GM12873 (cell line): ENCODE results near the gene C20orf202.

Experiments
- CTCF ChIP-seq: IDR thresholded peaks from 2 replicates; pipeline ENCODE4 v1.5.1; 2012; ENCODE audit warnings: low read depth, mild to moderate bottlenecking, moderate library complexity, low read length, control low read depth; ENCODE audit not compliant: insufficient read depth; ENCODE audit errors: missing control alignments

C20orf202 gene

DNA sequence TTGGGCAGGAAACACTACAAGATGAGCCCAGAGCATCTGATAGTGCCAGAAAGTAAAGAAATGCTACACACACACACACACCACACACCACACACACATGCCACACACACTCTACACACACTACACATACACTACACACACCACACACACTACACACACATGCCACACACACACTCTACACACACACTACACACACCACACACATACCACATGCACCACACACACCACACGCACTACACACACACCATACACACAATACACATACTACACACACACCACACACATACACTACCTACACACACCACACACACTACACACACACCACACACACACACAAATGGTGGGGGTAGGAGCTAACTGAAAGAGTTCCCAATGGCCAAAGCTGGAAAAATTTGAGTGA lies 14.9 kb upstream of the C20orf202 start:
- no peak for TF ChIP-seq CTCF

- no peak for TF ChIP-seq CTCF
Measured at GRCh38 chr20:1189827-1190226, 13.4 kb upstream of the C20orf202 start.

DNA sequence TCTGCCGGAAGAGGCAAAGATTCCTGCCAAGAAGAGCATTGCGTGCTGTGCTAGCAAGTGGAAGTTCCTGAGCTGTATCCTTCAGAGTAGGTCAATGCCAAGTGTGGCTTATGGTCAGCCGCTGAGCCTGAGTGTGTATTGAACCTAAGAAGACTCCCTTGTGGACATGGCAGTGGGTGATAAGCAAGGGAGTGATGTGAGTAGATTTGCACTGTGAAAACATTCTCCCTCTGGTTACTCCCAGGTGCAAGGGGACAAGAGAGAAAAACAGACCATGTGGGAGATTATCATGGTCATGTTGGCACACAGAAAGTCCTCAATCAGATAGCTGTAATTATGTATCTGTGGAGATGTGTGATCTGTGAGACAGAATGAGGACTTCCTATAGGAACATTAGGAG lies 12.4 kb upstream of the C20orf202 start:
- TF ChIP-seq CTCF: no peak

GRCh38 chr20:1191299-1191698 lies 12.0 kb upstream of the C20orf202 start:
- no peak for TF ChIP-seq CTCF

DNA sequence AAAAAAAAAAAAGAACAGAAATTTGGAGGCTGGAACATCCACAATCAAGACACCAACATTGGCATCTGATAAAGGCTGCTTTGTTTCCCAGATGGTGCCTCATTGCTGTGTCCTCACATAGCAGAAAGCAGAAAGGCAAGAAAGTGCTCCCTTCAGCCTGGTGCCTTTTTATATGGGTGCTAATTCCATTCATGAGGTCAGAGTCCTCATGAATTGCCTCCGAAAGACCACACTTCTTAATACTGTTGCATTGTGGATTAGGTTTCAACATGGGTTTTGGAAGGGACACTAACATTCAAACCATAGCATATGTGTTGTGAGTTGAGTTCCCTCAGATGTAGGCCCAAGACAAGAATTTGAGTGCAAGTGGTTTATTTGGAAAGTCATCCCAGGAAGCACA lies 8.0 kb upstream of the C20orf202 start:
- TF ChIP-seq CTCF: no peak

DNA sequence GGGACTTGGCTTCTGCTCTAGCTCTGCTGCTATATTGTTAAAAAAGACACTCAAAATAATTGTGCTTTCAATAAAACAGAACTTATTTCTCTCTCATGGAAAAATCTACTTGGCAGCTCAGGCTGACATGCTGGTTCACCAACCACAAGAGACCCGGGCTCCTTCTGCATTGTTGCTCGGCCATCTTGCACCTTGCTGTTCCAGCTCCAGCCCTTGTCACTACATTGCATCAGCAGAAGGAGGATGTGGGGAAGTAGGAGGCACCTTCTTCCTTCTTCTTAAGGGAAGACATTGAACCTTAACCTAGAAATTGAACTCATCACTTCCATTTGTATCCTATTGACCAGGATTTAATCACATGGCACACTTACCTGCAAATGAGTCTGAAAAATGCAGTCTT lies 6.6 kb upstream of the C20orf202 start:
- no peak for TF ChIP-seq CTCF

- no peak for TF ChIP-seq CTCF
Measured at GRCh38 chr20:1197801-1198200, 5.5 kb upstream of the C20orf202 start.
